HG03095 (cell line): ENCODE measurements around the gene KLHL6.
"Not testable (repeated sequence)": the region's sequence is repeated elsewhere in the genome, so short reads cannot be mapped to it uniquely, and the experiment has no call there.

Source experiments
- ATAC-seq: cut with Tn5 transposase; IDR thresholded peaks from one replicate; pipeline ENCODE4 v1.9.1; 2021; ENCODE audit warnings: moderate library complexity; ENCODE audit not compliant: unreplicated experiment

KLHL6 gene

GRCh38 chr3:183555541-183556081, at the start of gene KLHL6:
Gene KLHL6, minus strand, starts transcription at chr3:183555706. Its CDS starts 53 bp downstream, at chr3:183555653.
- peak; percentile 91 for ATAC-seq

GRCh38 chr3:183597959-183598358, 42.5 kb upstream of the KLHL6 start:
- ATAC-seq = no peak

- no peak for ATAC-seq
Measured at GRCh38 chr3:183594636-183595035, 39.1 kb upstream of the KLHL6 start.

- no peak for ATAC-seq
Measured at GRCh38 chr3:183592821-183593220, 37.3 kb upstream of the KLHL6 start.

- ATAC-seq = peak; percentile 92
Measured at GRCh38 chr3:183591881-183592521, 36.5 kb upstream of the KLHL6 start.

- no peak for ATAC-seq
Measured at GRCh38 chr3:183590442-183590841, 34.9 kb upstream of the KLHL6 start.

GRCh38 chr3:183587336-183587735, 31.8 kb upstream of the KLHL6 start:
- no peak for ATAC-seq

GRCh38 chr3:183586477-183586876, 31.0 kb upstream of the KLHL6 start:
- ATAC-seq = no peak

GRCh38 chr3:183584914-183585280, 29.4 kb upstream of the KLHL6 start:
- no peak for ATAC-seq

GRCh38 chr3:183584246-183584913, 28.9 kb upstream of the KLHL6 start:
- ATAC-seq = no peak

GRCh38 chr3:183583331-183584245, 28.1 kb upstream of the KLHL6 start:
- ATAC-seq = no peak

- no peak for ATAC-seq
Measured at GRCh38 chr3:183582161-183582560, 26.7 kb upstream of the KLHL6 start.

- ATAC-seq = no peak
Measured at GRCh38 chr3:183581496-183582155, 26.1 kb upstream of the KLHL6 start.

- no peak for ATAC-seq
Measured at GRCh38 chr3:183579967-183580900, 24.7 kb upstream of the KLHL6 start.

- no peak for ATAC-seq
Measured at GRCh38 chr3:183578179-183578578, 22.7 kb upstream of the KLHL6 start.

GRCh38 chr3:183577346-183577745, 21.8 kb upstream of the KLHL6 start:
- ATAC-seq = no peak

GRCh38 chr3:183576487-183577107, 21.1 kb upstream of the KLHL6 start:
- ATAC-seq = no peak

GRCh38 chr3:183572935-183573334, 17.4 kb upstream of the KLHL6 start:
- ATAC-seq = no peak

GRCh38 chr3:183570191-183570590, 14.7 kb upstream of the KLHL6 start:
- ATAC-seq = not testable (repeated sequence)
